GM10266 (cell line): ENCODE data around the gene SLC35B1.

Source experiments
- DNase-seq: peaks from one replicate; pipeline ENCODE4 v3.0.0; 2012; ENCODE audit errors: extremely low spot score
- TF ChIP-seq, protein P1 (sequence below): IDR thresholded peaks from 2 replicates; pipeline ENCODE4 v1.5.1; 2012; ENCODE audit warnings: mild to moderate bottlenecking, low read depth; ENCODE audit not compliant: control insufficient read depth, insufficient read depth; ENCODE audit errors: missing control alignments

Gene SLC35B1

DNA sequence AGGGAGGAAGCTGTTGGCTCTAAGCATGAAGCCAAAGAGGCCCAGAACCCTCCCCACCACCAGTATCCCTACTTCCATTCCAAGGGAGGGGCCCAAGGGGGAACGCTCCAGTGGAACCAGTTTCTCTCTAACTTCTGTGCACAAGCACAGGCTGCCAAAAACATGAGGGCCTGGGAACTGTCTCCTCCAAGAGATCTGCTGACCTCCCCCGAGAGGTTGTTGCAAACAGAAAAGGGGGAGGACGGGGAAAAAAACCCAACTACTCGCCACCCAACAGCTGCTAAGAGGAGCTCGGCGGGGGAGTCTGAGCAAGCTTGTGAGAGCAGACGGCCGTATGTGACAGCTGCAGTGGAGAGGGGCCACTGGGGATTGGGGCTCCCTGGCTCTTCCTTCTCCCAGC lies 15.7 kb upstream of the SLC35B1 start:
- TF ChIP-seq, protein P1, sequence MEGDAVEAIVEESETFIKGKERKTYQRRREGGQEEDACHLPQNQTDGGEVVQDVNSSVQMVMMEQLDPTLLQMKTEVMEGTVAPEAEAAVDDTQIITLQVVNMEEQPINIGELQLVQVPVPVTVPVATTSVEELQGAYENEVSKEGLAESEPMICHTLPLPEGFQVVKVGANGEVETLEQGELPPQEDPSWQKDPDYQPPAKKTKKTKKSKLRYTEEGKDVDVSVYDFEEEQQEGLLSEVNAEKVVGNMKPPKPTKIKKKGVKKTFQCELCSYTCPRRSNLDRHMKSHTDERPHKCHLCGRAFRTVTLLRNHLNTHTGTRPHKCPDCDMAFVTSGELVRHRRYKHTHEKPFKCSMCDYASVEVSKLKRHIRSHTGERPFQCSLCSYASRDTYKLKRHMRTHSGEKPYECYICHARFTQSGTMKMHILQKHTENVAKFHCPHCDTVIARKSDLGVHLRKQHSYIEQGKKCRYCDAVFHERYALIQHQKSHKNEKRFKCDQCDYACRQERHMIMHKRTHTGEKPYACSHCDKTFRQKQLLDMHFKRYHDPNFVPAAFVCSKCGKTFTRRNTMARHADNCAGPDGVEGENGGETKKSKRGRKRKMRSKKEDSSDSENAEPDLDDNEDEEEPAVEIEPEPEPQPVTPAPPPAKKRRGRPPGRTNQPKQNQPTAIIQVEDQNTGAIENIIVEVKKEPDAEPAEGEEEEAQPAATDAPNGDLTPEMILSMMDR = no peak
- DNase-seq = no peak

DNA sequence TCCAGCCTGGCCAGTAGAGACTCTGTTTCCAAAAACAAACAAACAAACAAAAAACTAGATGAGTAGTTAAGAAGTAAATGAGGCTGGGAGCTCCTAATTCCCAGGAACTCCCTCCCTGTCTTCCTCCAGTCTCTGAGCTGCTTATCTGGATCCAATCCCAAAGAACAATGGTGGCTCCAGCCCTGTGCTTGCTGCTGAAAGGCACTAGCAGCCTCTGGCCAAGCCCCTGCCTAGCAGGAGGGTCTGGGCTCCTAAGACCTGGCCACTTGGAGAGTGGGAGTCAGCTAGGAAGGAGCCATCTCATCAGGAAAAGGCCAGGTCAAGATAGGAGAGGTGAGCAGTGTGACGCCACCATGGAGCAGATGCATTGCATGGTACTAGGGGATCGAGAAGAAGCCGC lies 14.3 kb upstream of the SLC35B1 start:
- TF ChIP-seq, protein P1 = no peak

DNA sequence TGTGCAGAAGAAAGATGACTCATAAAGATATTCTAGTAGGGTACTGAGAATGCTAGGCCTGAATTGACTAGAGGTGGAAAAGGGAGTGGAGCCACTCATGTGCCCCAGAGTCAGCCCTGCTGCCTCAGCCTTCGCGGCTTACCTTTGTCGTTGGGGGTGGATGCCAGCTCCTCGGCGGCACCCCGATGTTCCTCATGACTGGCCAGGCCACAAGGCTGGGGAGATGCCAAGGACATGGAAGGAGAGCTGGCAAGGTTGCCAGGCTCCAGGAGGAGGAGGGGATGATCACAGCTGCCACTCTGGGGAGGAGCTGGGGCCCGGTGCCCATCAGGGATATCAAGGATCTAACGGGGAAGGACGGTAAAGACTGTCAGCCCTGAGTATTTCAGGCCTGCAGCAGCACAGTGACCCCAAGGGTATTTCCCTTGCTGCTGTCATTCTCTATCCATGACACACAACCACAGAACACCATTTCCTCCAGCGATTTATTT lies 9.7 kb upstream of the SLC35B1 start:
- no peak for DNase-seq
- TF ChIP-seq, protein P1 = no peak

More for the DNA sequence above, 14.3 kb upstream of the SLC35B1 start:
- no peak for DNase-seq

DNA sequence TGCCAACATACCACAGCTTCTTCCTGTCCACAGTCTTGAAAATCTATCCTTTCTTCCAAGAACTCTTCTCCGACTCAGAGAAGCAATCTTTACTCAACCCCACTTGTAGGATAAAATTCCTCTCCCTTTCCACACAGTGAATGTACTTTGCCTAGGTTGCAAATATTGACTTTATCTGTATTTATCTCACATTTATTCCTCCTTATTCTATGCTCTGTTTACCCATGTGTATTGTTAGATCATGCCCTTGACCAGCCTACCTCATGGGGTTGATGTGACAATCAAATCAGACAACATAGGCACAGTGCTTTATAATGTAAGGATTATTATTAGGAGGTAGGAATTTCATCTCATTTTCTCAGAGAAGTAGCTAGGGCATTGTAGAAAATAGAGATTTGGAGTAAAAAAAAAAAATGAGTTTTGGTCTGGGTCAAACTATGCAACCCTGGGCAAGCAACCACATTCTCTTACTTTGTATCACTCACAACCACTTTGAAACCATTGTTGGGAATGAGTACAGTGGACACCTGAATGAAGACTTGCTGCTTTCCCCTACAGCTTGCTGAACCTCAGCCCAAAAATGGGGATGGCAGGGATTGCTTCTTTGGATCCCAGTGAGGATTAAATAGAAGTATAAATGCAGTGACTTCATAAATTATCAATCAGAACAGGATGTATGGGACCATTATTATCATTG lies 9.1 kb upstream of the SLC35B1 start:
- DNase-seq = no peak
- TF ChIP-seq, protein P1 = no peak

DNA sequence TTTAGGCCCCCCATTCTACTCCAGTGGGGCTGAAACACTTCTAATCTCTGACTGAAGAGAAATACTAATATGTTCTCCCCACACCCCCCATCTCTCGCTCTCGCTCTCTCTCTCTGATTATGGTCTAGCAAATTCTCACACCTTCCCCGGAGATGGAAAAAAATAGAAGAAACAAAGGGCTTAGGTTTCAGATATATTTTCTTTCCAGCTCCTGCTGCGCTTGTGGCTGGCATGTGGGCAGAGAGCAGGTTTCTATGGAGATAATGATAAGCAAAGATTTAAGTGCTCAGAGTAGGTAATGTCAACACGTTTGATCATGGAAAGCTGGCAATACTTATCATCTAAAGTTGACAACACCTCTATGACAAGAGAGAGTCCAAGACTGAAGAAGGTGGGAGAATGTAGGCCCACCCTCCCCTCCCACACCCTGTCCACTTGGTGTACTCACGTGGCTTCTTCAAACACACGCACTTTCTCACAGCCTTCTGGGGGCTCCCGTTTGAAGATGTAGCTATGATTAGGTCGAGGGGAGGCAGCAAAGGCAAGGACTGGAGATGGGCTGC lies 8.0 kb upstream of the SLC35B1 start:
- no peak for DNase-seq
- TF ChIP-seq, protein P1 = no peak

DNA sequence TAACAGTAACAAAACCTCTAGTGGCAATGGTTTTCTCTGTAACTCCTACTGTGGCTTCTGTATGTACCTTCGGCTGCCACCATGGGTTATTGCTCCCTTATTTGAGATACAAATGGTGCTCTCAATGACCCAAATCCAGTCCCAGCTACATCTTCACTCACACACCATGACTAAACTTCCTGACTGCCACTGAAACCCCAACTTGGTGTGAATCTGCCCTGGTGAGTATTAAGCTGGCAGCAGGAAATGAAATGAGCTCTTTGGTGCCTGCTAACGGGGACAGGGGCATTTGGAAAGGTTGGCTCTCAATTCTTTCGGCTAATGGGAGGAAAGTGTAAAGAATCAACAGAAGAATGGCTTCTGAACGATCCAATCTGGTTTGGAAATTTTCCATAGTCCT lies 7.5 kb upstream of the SLC35B1 start:
- DNase-seq = no peak
- TF ChIP-seq, protein P1 = no peak

DNA sequence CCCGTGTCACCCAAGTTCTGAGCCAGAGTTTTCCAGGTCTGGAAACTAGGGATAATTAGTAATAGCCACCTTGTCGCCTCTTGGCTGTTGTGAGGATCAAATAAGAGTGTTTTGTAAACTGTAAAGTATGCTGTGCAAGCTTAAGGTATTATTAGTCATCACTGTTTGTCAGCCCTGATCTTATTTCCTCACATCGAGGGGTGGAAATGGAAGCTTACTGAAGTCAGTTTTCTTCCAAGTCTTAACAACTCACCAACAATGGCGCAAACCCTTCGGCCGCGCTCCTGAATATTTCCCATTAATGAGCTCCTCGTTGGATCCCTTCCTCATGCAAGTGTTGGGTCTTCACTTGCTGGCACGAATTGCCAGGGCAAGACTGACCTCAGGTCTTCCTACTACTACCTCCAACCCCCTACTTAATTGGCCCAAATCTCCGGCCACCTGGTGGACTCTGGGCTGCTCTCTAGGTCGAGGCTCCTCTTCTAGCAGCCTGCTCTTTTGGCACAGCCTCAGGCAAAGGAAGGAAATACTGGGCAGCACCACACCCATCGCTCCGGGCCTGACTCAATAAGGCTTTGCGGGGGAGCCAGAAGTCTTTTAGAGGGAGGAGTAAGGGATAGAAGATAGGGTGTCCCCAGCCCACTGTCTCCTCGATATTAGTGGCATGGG lies 885 bp upstream of the SLC35B1 start:
- DNase-seq = no peak
- TF ChIP-seq, protein P1 = no peak
